GM19035 (cell line): ENCODE data around the gene PNPLA3.

Source experiments
- ATAC-seq: cut with Tn5 transposase; IDR thresholded peaks from one replicate; pipeline ENCODE4 v1.9.1; 2021; ENCODE audit not compliant: unreplicated experiment

Gene PNPLA3

GRCh38 chr22:43988116-43988820 is 64.7 kb downstream of the PNPLA3 start:
- no peak for ATAC-seq

- ATAC-seq: no peak
These were observed 65.4 kb downstream of the PNPLA3 start for GRCh38 chr22:43988960-43989359.

- ATAC-seq: no peak
These were observed 66.4 kb downstream of the PNPLA3 start for GRCh38 chr22:43990044-43990443.

GRCh38 chr22:43991316-43992020 is 67.9 kb downstream of the PNPLA3 start:
- ATAC-seq: no peak

GRCh38 chr22:43992331-43992821 is 68.8 kb downstream of the PNPLA3 start:
- no peak for ATAC-seq

- ATAC-seq: no peak
These were observed 69.6 kb downstream of the PNPLA3 start for GRCh38 chr22:43993072-43993760.

GRCh38 chr22:43994006-43994405 is 70.4 kb downstream of the PNPLA3 start:
- no peak for ATAC-seq

- ATAC-seq: no peak
These were observed 70.8 kb downstream of the PNPLA3 start for GRCh38 chr22:43994416-43994815.

DNA sequence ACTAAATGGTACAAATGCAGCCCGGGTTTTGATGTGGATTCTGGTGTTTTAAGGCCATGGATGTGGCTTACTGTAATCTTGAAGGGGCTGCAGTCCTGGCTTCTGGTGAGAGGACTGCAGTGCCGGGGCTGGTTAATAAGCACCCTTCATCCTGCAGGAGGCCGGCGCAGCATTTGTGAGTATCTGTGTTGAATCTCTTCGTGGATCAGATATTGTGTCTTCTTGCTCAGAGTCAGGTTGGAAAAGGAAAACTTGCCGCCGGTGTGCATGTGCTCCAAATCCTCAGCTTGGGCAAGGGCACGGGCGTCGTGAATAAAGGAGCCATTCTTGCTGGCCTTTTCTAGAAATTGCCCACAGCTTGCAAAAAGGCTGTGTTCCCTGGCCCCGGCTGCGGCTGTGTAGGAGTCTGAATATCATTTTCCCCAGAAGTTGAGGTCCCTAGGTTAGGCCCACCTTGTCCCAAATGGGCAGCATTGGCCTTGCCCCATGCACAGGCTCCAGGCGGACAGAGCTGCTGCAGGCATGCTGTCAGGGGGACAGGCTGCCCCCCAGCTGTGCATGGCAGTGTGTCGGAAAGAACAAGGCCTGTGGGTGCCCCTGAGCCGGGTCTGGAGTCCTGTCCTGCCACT is 71.6 kb downstream of the PNPLA3 start:
- ATAC-seq: no peak

GRCh38 chr22:43995798-43996169 is 72.2 kb downstream of the PNPLA3 start:
- no peak for ATAC-seq

DNA sequence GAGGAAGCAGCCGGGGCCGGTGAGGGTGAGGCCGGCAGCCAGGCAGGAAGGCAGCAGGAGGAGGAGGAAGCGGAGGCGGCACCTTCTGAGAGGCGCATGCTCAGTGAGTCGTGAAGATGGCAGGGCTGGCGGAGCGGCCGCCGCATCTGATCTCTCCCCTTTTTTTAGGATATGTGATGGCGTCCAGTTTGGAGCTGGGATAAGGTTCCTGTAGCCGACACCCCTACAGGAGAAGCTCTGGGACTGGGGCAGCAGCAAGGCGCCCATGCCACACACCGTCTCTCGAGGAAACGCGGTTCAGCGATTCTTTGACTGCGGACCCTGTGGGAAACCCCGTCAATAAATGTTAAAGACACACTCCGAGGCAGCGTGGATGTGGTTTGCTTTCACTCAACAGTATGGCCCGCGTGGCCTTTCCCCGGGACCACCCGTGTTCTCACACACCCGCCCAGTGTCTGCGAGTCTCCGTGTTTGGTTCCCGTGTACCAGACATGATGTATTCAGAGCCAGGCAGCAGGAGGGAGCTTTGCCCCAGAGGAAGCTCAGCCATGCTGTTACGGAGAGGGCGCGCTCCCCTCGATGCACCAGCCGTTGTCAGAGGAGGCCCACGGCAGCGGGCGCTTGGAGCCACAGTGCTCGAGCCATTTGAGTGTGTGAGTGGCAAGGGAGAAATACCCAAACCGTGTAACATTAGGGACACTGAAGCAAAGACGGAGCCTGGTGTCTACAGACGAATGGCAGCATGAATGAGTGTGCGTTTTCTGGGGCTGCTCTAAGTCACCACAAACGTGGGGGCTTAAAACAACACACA is 72.8 kb downstream of the PNPLA3 start:
- no peak for ATAC-seq

DNA sequence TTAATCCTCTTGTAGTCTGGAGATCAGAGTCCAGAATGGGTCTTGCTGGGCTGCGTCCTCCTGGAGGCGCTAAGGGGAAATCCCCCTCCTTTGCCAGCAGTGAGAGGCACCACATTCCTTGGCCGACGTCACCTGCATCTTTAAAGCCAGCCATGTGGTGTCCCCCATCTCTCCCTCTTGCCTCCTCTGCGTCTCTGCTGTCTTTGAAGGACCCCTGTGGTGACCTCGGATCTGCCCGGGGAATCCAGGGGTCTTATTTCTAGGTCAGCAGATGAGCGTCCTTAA is 73.3 kb downstream of the PNPLA3 start:
- no peak for ATAC-seq
